Brain microvascular endothelial cell (primary cell): Measurements from ENCODE around the gene POC1A.

Source experiments
- DNase-seq: peaks from one replicate; pipeline ENCODE4 v3.0.0-alpha.2; 2020
- H3K27ac ChIP-seq: fragments of 250-450 bp; sonication (Bioruptor Pico); 2 replicates; pipeline ENCODE4 v1.5.1; 2020; ENCODE audit warnings: mild to moderate bottlenecking, moderate library complexity
- H3K27me3 ChIP-seq: fragments of 250-450 bp; sonication (Bioruptor Pico); replicated peaks from 2 replicates; pipeline ENCODE4 v1.5.1; 2020; ENCODE audit warnings: mild to moderate bottlenecking
- H3K36me3 ChIP-seq: fragments of 250-450 bp; sonication (Bioruptor Pico); replicated peaks from 2 replicates; pipeline ENCODE4 v1.5.1; 2020; ENCODE audit warnings: mild to moderate bottlenecking
- H3K4me3 ChIP-seq: 2 replicates; pipeline ENCODE4 v1.5.1; 2011; ENCODE audit warnings: low read depth, mild to moderate bottlenecking, control low read depth, low read length, moderate library complexity
- in situ Hi-C: cut with HindIII; loops from 2 replicates; pipeline ENCODE4 v1.10.0; 2017; ENCODE audit warnings: low sequenced_read_pairs, low pct_ligation_motif_present
- TF ChIP-seq, protein P1 (sequence below): IDR thresholded peaks from 2 replicates; pipeline ENCODE4 v1.5.1; 2011; ENCODE audit warnings: low read depth, mild to moderate bottlenecking, moderate library complexity, low read length, control low read depth, inconsistent platforms; ENCODE audit errors: missing control alignments

POC1A gene

DNA sequence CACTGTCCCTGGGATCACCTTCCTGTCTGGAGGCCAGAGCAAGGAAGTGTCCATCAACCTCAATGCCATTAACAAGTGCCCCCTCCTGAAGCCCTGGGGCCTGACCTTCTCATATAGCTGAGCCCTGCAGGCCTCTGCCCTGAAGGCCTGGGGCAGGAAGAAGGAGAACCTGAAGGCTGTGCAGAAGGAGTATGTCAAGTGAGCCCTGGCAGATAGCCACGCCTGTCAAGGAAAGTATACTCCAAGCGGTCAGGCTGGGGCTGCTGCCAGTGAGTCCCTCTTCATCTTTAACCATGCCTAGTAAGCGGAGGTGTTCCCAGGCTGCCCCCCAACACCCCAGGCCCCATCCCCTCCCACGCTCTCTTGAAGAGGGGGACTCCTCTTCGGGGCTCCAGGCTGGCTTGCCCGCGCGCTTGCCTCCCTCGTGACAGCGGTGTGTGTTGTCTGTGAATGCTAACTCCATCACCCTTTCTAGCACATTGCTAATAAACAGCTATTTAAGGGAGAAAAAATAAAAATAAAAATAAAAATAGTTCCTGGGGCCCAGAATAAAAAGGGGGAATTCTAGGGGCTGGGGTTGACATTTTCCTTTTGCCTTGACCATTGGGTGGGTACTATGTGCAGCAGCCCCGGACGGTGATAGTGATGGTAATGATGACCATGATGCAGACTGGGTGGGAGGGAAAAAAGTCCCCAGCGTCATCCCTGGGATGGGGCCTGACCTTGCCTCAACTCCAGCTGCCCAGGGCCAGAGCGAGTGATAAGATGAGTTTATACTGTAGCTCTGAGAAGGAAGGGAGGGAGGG lies 40.5 kb upstream of the POC1A start:
- H3K27ac ChIP-seq, result no peak overlapping the region
- H3K4me3 ChIP-seq, result no peak overlapping the region
- in situ Hi-C loops, result no loop called here
- H3K27me3 ChIP-seq, result no peaks in the 10 kb centered on the region
- TF ChIP-seq, protein P1, sequence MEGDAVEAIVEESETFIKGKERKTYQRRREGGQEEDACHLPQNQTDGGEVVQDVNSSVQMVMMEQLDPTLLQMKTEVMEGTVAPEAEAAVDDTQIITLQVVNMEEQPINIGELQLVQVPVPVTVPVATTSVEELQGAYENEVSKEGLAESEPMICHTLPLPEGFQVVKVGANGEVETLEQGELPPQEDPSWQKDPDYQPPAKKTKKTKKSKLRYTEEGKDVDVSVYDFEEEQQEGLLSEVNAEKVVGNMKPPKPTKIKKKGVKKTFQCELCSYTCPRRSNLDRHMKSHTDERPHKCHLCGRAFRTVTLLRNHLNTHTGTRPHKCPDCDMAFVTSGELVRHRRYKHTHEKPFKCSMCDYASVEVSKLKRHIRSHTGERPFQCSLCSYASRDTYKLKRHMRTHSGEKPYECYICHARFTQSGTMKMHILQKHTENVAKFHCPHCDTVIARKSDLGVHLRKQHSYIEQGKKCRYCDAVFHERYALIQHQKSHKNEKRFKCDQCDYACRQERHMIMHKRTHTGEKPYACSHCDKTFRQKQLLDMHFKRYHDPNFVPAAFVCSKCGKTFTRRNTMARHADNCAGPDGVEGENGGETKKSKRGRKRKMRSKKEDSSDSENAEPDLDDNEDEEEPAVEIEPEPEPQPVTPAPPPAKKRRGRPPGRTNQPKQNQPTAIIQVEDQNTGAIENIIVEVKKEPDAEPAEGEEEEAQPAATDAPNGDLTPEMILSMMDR, result no peak
- H3K36me3 ChIP-seq, result peaks cover 3% of the 10 kb centered on the region
- DNase-seq, result no peak

DNA sequence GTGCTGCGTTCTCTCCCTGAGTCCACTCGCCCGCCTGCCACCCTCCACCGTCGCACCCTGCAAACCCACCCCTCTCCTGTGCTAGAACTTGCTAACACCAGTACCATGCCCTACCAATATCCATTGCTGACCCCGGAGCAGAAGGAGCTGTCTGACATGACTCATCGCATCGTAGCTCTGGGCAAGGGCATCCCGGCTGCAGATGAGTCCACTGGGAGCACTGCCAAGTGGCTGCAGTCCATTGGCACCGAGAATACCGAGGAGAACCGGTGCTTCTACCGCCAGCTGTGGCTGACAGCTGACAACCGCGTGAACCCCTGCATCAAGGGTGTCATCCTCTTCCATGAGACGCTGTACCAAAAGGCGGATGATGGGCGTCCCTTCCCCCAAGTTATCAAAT lies 38.8 kb upstream of the POC1A start:
- no peak for DNase-seq
- no peak overlapping the region for H3K4me3 ChIP-seq
- in situ Hi-C loops, result no loop called here

DNA sequence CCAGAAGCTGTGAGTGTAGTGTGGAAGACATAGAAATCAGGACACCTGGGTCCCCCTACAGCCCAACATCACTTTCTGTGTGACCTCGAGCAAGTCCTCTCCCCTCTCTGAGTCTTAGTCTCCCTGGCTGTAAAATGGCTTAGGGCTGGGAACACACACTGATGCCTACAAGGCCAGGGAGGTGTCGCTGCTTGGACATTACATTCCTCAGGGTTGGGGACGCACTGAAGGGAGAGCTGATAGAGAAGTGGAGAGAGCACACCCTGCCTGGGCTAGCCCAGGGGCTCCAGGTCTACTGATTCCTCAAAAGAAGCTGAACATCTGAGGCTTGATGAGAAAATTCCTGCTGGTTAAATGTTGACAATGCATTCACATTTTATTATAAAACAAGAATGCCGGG lies 37.4 kb upstream of the POC1A start:
- in situ Hi-C loops, result no loop called here
- no peaks in the 10 kb centered on the region for H3K36me3 ChIP-seq
- DNase-seq, result no peak
- H3K27me3 ChIP-seq, result no peaks in the 10 kb centered on the region
- TF ChIP-seq, protein P1, result no peak
- no peak overlapping the region for H3K4me3 ChIP-seq
- no peak overlapping the region for H3K27ac ChIP-seq

More for the DNA sequence above, 38.8 kb upstream of the POC1A start:
- H3K27me3 ChIP-seq, result no peaks in the 10 kb centered on the region
- no peak overlapping the region for H3K27ac ChIP-seq
- TF ChIP-seq, protein P1, result no peak
- H3K36me3 ChIP-seq, result no peaks in the 10 kb centered on the region

DNA sequence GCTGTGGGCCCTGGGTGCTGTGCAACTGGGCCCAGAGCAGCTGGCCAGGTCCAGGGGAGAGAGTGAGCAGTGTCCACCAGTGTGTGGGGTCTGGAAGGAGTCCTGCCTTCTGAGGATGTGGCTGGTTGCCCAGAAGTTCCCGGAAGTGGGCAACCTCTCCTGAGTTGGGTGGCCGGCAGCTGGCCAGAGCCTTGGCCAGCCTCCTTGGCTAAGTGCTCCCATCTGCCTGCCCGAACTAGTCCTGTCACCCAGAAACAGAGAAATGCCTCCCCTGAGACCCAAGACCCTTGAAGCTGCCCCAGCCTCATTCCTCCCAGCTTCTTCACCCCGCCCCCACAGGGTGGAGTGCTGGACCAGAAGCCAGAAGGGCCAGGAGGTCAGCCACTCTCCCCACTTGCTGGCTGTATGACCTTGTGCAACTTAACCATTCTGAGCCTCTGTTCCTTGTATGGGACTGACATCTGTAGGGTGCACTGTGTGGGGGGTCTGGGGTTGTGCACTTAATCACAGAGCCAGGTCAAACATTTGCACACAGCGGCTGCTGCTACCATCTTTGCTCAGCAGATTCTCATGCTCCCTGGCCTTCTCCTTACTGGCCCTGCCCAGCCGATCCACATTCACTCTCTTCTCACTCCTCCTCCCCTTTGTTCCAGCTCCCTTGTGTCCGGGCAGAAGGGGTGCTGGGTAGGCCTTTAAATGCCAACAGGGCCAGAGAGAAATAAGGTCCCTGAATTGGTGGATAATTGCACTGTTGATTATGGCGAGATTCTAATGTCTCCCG lies 36.3 kb upstream of the POC1A start:
- no peak overlapping the region for H3K27ac ChIP-seq
- H3K36me3 ChIP-seq, result no peaks in the 10 kb centered on the region
- in situ Hi-C loops, result no loop called here
- TF ChIP-seq, protein P1, result no peak
- no peaks in the 10 kb centered on the region for H3K27me3 ChIP-seq
- DNase-seq, result no peak
- no peak overlapping the region for H3K4me3 ChIP-seq

DNA sequence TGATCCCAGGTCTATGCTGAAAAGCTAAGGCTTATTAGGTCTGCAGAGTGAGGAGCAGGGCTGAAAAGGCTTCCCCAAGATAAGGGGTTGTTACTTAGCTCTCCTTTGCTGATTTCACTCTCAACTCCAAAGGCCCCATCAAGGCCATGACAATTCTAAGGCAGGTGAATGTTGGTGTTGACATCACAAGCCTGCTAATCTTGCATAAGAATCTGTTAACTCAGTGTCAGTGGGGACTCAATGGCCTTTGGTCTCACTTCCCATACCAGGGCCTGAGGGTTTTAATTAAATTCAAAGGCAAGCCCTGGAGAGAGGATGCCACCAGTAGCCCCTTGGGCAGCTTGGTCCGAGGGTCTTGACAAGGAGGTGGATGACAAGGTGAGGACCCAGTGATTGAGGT lies 34.3 kb upstream of the POC1A start:
- H3K27ac ChIP-seq, result no peak overlapping the region
- H3K36me3 ChIP-seq, result no peaks in the 10 kb centered on the region
- in situ Hi-C loops, result no loop called here
- TF ChIP-seq, protein P1, result no peak
- H3K4me3 ChIP-seq, result no peak overlapping the region
- DNase-seq, result no peak
- H3K27me3 ChIP-seq, result no peaks in the 10 kb centered on the region
